Neural progenitor cell (in vitro differentiated cells): ENCODE data around the gene EPN2. TPM values are rescaled to one million over a fixed set of nuclear protein-coding genes. Genes with fewer than 3 reads are reported as not detected.

ENCODE experiments used
- DNase-seq: peaks from one replicate; pipeline ENCODE4 v3.0.0-alpha.2; 2016; ENCODE audit warnings: low spot score
- H2AFZ ChIP-seq: fragments of 200-600 bp; sonication (generic); replicated peaks from 2 replicates; pipeline ENCODE4 v1.6.1; 2016; ENCODE audit warnings: antibody characterized with exemption
- H3F3A ChIP-seq: fragments of 200-600 bp; sonication (generic); 2 replicates; pipeline ENCODE4 v1.6.1; 2016; ENCODE audit warnings: antibody characterized with exemption, low read depth
- H3K27ac ChIP-seq: fragments of 200-600 bp; sonication (generic); 2 replicates; pipeline ENCODE4 v1.5.1; 2016; ENCODE audit warnings: mild to moderate bottlenecking
- H3K27me3 ChIP-seq: fragments of 200-600 bp; sonication (generic); 2 replicates; pipeline ENCODE4 v1.6.1; 2016; ENCODE audit warnings: mild to moderate bottlenecking, moderate library complexity
- H3K36me3 ChIP-seq: fragments of 200-600 bp; sonication (generic); 2 replicates; pipeline ENCODE4 v1.5.1; 2016
- H3K4me1 ChIP-seq: fragments of 200-600 bp; sonication (generic); 2 replicates; pipeline ENCODE4 v1.6.1; 2016; ENCODE audit warnings: mixed run types
- H3K4me2 ChIP-seq: fragments of 200-600 bp; sonication (generic); 2 replicates; pipeline ENCODE4 v1.6.1; 2016
- H3K4me3 ChIP-seq: fragments of 200-600 bp; sonication (generic); 2 replicates; pipeline ENCODE4 v1.5.1; 2016
- H3K79me2 ChIP-seq: fragments of 200-600 bp; sonication (generic); 2 replicates; pipeline ENCODE4 v1.6.1; 2016; ENCODE audit warnings: low read depth
- H3K9ac ChIP-seq: fragments of 200-600 bp; sonication (generic); 2 replicates; pipeline ENCODE4 v1.6.1; 2016
- H3K9me3 ChIP-seq: fragments of 200-600 bp; sonication (generic); 2 replicates; pipeline ENCODE4 v1.5.1; 2016; ENCODE audit warnings: low read depth
- H4K20me1 ChIP-seq: fragments of 200-600 bp; sonication (generic); 2 replicates; pipeline ENCODE4 v1.6.1; 2016; ENCODE audit warnings: low read depth
- H3K27ac Mint-ChIP-seq: 3 replicates; pipeline ENCODE4 v1.8.0; 2021; ENCODE audit warnings: mixed read lengths
- H3K27me3 Mint-ChIP-seq: 2 replicates; pipeline ENCODE4 v1.8.0; 2022; ENCODE audit warnings: low read depth, mild to moderate bottlenecking, inconsistent platforms, moderate library complexity, mixed read lengths; ENCODE audit not compliant: insufficient read depth
- H3K36me3 Mint-ChIP-seq: 3 replicates; pipeline ENCODE4 v1.8.0; 2021; ENCODE audit warnings: mixed read lengths
- H3K4me1 Mint-ChIP-seq: 3 replicates; pipeline ENCODE4 v1.8.0; 2021; ENCODE audit warnings: mixed read lengths
- H3K4me3 Mint-ChIP-seq: 3 replicates; pipeline ENCODE4 v1.8.0; 2021; ENCODE audit warnings: mild to moderate bottlenecking, moderate library complexity, mixed read lengths
- H3K9me3 Mint-ChIP-seq: 3 replicates; pipeline ENCODE4 v1.8.0; 2020; ENCODE audit warnings: mixed read lengths
- EZH2 ChIP-seq: fragments of 200-600 bp; sonication (generic); IDR thresholded peaks from 2 replicates; pipeline ENCODE4 v1.6.1; 2017; ENCODE audit warnings: antibody characterized with exemption, mild to moderate bottlenecking, moderate library complexity
- EZH2phosphoT487 ChIP-seq: fragments of 200-600 bp; sonication (generic); IDR thresholded peaks from 2 replicates; pipeline ENCODE4 v1.6.1; 2017; ENCODE audit warnings: antibody characterized with exemption
- total RNA-seq: library from RNA; depleted of rRNA; stranded (reverse); fragments of >200 nt; gene quantifications from 2 replicates; pipeline ENCODE4 v1.2.3, GENCODE V29; 2015; ENCODE audit warnings: low replicate concordance
- TF ChIP-seq, protein P1 (sequence below): fragments of 200-600 bp; sonication (generic); IDR thresholded peaks from 2 replicates; pipeline ENCODE4 v1.5.1; 2017; ENCODE audit warnings: antibody characterized with exemption, mild to moderate bottlenecking

The EPN2 gene
- total RNA-seq, 1 donor from 2014 or later, result 30.5 TPM

DNA sequence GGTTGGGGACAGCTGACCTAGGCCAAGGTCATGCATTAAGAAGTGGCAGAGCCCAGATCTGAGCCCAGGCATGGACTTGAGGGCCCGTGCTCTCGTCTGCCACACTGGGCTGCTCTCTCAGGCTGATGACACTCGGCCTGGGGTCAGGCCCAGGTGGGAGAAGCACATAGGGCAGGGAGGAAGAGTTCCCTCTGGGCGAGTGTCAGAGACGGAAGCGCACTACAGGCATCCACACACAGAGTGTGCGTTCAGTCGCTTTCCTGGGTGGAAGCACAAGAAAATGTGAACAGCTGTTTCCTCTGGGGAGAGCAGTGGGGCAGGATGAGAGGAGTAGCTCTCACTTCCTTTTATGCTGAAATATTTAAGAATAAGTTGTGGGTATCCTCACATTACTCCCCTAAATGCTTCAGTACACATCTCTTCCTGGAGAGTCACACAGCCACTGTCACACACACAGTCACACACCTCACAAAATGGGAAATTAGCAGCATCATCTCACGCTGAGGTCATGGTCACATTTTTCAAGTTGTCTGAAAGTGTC, 65.7 kb downstream of the EPN2 start:
- Histone ChIP-seq H4K20me1 (peaks cover 69% of the 10 kb centered on the region), H3K4me3 (no peak overlapping the region), H3K79me2 (peaks cover 12% of the 10 kb centered on the region), H3K36me3 (no peaks in the 10 kb centered on the region), H3F3A (peaks cover 19% of the 10 kb centered on the region), H2AFZ (no peak overlapping the region), H3K4me2 (no peak overlapping the region), H3K27me3 (no peaks in the 10 kb centered on the region), H3K4me1 (peaks cover 20% of the 10 kb centered on the region), H3K9ac (no peak overlapping the region), H3K27ac (no peak overlapping the region), H3K9me3 (no peaks in the 10 kb centered on the region)
- Mint-ChIP-seq H3K27ac (peak overlapping the region; percentile 53), H3K4me1 (peaks cover 28% of the 10 kb centered on the region), H3K4me3 (no peak overlapping the region), H3K27me3 (peaks cover 5% of the 10 kb centered on the region), H3K36me3 (peaks cover 3% of the 10 kb centered on the region), H3K9me3 (no peaks in the 10 kb centered on the region)
- DNase-seq, result no peak
- TF ChIP-seq, protein P1, sequence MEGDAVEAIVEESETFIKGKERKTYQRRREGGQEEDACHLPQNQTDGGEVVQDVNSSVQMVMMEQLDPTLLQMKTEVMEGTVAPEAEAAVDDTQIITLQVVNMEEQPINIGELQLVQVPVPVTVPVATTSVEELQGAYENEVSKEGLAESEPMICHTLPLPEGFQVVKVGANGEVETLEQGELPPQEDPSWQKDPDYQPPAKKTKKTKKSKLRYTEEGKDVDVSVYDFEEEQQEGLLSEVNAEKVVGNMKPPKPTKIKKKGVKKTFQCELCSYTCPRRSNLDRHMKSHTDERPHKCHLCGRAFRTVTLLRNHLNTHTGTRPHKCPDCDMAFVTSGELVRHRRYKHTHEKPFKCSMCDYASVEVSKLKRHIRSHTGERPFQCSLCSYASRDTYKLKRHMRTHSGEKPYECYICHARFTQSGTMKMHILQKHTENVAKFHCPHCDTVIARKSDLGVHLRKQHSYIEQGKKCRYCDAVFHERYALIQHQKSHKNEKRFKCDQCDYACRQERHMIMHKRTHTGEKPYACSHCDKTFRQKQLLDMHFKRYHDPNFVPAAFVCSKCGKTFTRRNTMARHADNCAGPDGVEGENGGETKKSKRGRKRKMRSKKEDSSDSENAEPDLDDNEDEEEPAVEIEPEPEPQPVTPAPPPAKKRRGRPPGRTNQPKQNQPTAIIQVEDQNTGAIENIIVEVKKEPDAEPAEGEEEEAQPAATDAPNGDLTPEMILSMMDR, result no peak
- TF ChIP-seq EZH2 (no peak), EZH2phosphoT487 (no peak)

DNA sequence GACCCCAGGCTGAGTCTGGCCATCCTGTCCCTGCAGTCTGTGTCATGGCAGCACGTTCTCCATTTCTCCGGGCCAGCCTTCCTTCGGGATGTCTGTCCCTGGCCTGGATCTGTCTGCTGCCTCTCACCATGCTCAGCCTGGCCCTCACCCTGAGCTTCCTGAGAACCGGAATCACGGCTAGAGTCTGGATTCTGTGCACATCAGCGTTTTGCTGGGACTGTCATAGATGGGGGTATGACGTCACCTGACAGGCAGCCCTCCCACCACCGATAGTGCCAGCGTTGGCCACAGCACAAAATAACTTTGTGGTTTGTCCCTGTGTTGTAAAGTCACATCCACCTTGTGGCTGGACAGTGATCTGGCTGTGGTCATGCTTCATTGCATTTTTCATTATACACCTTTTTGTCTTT, 66.2 kb downstream of the EPN2 start:
- no peak overlapping the region for H3K4me3 Mint-ChIP-seq
- Histone ChIP-seq H3K9me3 (no peaks in the 10 kb centered on the region), H3K9ac (no peak overlapping the region), H3K4me2 (no peak overlapping the region), H2AFZ (no peak overlapping the region), H3K79me2 (peaks cover 12% of the 10 kb centered on the region), H3K4me1 (peaks cover 17% of the 10 kb centered on the region), H3K27ac (no peak overlapping the region), H4K20me1 (peaks cover 67% of the 10 kb centered on the region), H3K36me3 (no peaks in the 10 kb centered on the region), H3K4me3 (no peak overlapping the region), H3F3A (peaks cover 15% of the 10 kb centered on the region), H3K27me3 (no peaks in the 10 kb centered on the region)
- no peak overlapping the region for H3K27ac Mint-ChIP-seq
- peaks cover 5% of the 10 kb centered on the region for H3K36me3 Mint-ChIP-seq
- no peaks in the 10 kb centered on the region for H3K9me3 Mint-ChIP-seq
- TF ChIP-seq, protein P1, result no peak
- TF ChIP-seq EZH2 (no peak), EZH2phosphoT487 (no peak)
- H3K27me3 Mint-ChIP-seq, result peaks cover 5% of the 10 kb centered on the region
- H3K4me1 Mint-ChIP-seq, result peaks cover 29% of the 10 kb centered on the region
- no peak for DNase-seq

DNA sequence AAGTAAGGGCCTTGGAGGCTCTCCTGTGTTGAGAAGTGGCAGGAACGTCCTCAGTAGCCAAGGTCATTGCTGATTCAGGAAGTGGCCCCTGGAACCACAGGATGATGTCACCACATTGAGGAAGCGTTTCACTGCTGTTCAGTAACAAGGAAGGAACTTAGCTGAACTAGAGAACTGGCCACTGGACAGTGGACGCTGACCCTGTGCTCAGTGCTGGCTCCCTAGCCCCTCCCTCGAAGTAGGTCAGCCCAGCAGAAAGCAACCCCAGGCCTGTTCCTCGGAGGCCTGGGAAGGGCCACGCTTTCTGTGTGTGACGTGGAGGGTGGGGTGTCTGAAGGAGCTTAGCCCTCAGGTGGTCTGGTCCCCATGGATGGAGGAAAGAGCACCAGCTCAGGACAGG, 67.0 kb downstream of the EPN2 start:
- H3K27me3 ChIP-seq, result no peaks in the 10 kb centered on the region
- no peak overlapping the region for H3K4me3 Mint-ChIP-seq
- H3K9me3 Mint-ChIP-seq, result no peaks in the 10 kb centered on the region
- H3K9me3 ChIP-seq, result no peaks in the 10 kb centered on the region
- H3K4me1 Mint-ChIP-seq, result peaks cover 22% of the 10 kb centered on the region
- H3K4me2 ChIP-seq, result no peak overlapping the region
- H3F3A ChIP-seq, result peaks cover 7% of the 10 kb centered on the region
- H3K27me3 Mint-ChIP-seq, result peaks cover 5% of the 10 kb centered on the region
- no peak overlapping the region for H3K4me3 ChIP-seq
- peaks cover 59% of the 10 kb centered on the region for H4K20me1 ChIP-seq
- peaks cover 7% of the 10 kb centered on the region for H3K36me3 Mint-ChIP-seq
- peaks cover 9% of the 10 kb centered on the region for H3K4me1 ChIP-seq
- H3K79me2 ChIP-seq, result peaks cover 12% of the 10 kb centered on the region
- no peak overlapping the region for H3K27ac ChIP-seq
- H3K36me3 ChIP-seq, result no peaks in the 10 kb centered on the region
- H2AFZ ChIP-seq, result no peak overlapping the region
- no peak for DNase-seq
- H3K27ac Mint-ChIP-seq, result no peak overlapping the region
- no peak overlapping the region for H3K9ac ChIP-seq
- TF ChIP-seq EZH2 (no peak), EZH2phosphoT487 (no peak)
- TF ChIP-seq, protein P1, result no peak
